GM18868 (cell line): Measurements from ENCODE around the gene MYCBP.
"Not testable (repeated sequence)": the region's sequence is repeated elsewhere in the genome, so short reads cannot be mapped to it uniquely, and the experiment has no call there.

Experiments
- ATAC-seq: cut with Tn5 transposase; IDR thresholded peaks from one replicate; pipeline ENCODE4 v1.9.1; 2021; ENCODE audit warnings: mild to moderate bottlenecking, moderate library complexity; ENCODE audit not compliant: unreplicated experiment

MYCBP gene

GRCh38 chr1:38870996-38871395 lies 2.2 kb downstream of the MYCBP start:
- ATAC-seq: no peak

- no peak for ATAC-seq
Observed at GRCh38 chr1:38867208-38867607, 5.9 kb downstream of the MYCBP start.

DNA sequence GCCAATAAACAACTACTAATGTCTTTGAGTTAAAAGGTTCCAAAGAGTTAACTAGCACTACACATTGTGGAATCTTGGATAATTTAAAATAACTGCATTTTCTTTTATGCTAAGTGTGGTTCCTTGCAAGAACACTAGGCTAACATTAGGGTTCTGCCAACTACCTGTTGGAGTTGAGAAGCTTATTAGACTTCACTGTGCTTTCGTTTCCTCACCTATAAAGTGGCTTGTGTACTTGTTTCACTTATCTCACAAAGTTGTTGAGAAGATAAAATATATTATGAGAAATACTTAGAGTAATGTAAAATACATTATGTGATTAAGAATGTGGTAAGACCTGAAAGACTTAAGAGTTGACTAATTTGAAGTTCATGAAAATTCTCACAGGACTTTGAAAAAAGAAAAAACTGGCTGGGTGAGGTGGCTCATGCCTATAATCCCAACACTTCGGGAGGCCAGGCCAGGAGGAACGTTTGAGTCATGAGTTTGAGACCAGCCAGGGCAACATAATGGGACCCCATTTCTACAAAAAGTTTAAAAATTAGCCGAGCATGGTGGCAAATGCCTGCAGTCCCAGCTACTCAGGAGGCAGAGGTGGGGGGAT lies 7.9 kb downstream of the MYCBP start:
- ATAC-seq: no peak

- ATAC-seq: no peak
Observed at GRCh38 chr1:38860454-38860795, 12.7 kb downstream of the MYCBP start.

DNA sequence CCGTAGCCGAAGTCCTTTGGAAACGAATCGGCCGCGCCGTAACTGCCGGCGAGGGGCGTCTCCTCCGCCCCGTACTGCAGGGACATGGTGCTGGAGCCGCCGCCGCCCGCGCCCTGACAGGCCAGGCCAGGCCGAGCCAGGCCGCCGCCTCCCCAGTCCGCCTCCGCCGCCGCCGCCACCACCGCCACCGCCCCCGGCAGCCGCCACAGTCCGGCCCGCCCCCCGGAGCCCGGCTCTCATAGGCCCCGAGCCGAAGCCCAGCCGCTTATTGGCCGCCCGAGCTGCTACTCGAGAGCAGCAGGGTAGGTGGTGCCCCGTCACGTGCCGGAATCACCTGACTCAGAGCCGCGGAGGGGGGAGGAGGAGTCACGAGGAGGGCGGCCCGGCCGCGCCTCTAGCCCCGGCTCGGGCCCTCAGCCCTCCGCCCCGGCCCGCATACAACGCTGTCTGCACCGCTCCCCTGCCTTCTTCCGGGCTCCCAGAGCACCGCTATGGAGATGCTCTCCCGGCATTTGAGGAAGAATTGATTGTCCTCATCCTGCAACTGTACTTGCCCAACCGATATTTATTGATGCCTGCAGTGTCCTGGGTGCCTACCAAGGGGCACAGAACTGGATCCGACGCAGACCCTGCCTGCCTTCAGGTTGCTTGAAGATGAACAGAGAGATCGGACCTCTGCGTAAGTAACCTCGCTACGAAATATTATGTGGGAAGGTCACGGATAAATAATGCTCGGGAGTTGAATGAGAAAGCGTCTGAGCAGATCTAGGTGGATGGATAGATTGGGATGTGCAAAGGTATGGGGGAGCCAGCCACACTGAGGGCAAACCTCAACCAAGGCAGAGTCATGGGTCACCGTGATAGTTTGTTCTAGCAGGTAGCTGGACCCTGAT lies 13.3 kb downstream of the MYCBP start, which contains the start of gene RRAGC:
TSS of gene RRAGC (minus strand) at position 212 of the 893 bp plus-strand sequence. CDS start at position 86, 126 bp downstream.
- peak; percentile 93 for ATAC-seq

- ATAC-seq: peak; percentile 25
Observed at GRCh38 chr1:38858833-38859560, 14.2 kb downstream of the MYCBP start.

DNA sequence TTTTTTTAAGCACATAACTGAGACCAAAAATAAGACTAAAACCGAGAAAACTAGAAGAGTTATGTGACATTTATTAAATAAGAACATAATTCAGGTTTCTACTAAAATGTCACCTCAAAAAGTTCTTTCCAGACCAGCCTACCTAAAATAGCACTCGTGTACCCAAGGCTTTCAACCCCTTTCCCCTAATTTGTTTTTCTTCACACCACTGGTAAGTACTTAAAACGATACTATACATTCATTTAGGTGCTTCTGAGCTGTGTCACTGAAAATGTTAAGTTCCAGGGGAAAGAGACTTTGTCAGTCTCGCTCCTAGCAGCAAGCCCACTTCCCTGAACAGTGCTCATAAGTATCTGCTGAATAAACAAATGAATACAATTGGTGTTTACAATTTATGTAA lies 20.4 kb downstream of the MYCBP start:
- peak; percentile 46 for ATAC-seq

DNA sequence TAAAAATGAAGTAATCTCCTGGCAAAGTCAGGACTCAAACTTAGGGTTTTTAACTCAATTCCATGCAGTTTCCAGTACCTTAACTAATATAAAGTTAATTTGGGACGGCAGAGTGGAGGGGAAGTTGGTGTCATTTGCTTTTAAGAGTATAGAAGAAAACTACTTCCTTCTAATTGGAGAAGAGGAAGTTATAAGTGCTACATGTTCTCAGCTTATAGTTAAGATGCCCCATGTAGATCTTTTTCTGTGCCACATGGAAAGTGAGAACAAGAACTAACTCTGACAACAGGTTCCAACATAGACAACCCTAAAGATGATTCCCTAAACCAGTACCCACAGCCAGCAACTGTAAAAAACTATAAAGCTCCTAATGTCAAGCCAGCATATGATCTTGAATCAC lies 25.1 kb downstream of the MYCBP start:
- ATAC-seq: no peak

- no peak for ATAC-seq
Observed at GRCh38 chr1:38846210-38846609, 26.9 kb downstream of the MYCBP start.

GRCh38 chr1:38845088-38845487 lies 28.1 kb downstream of the MYCBP start:
- ATAC-seq: not testable (repeated sequence)

GRCh38 chr1:38840281-38840680 lies 32.9 kb downstream of the MYCBP start:
- no peak for ATAC-seq

DNA sequence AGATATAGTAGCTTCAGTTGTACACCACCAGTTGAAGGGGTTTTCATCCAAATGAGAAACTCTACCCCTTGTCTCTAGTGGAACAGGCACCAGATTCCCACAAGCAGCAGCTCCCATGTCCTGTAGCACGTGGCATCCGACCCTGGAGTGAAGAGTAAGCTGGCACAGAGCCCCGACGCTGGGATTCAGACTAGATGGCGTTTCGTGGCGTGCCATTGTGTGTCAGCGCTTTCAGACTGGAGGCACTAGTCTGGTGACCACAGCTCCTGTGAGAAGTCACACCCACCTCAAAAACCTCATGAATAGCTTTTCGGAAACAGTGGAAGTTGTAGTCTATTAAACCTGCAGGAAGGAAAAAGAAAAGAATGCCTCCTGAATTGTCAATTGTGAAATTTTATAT lies 33.8 kb downstream of the MYCBP start:
- no peak for ATAC-seq

DNA sequence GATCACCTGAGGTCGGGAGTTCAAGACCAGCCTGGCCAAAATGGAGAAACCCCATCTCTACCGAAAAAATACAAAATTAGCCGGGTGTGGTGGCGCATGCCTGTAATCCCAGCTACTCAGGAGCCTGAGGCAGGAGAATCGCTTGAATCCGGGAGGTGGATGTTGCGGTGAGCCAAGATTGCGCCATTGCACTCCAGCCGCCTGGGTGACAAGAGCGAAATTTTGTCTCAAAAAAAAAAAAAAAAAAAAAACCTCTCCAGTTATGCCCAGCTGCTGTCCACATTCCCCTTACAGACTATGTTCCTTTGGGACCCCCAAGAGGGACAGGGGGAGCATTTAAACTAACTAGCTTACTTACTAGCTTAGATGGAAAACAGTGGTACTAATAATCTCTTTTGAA lies 36.8 kb downstream of the MYCBP start:
- ATAC-seq: not testable (repeated sequence)

DNA sequence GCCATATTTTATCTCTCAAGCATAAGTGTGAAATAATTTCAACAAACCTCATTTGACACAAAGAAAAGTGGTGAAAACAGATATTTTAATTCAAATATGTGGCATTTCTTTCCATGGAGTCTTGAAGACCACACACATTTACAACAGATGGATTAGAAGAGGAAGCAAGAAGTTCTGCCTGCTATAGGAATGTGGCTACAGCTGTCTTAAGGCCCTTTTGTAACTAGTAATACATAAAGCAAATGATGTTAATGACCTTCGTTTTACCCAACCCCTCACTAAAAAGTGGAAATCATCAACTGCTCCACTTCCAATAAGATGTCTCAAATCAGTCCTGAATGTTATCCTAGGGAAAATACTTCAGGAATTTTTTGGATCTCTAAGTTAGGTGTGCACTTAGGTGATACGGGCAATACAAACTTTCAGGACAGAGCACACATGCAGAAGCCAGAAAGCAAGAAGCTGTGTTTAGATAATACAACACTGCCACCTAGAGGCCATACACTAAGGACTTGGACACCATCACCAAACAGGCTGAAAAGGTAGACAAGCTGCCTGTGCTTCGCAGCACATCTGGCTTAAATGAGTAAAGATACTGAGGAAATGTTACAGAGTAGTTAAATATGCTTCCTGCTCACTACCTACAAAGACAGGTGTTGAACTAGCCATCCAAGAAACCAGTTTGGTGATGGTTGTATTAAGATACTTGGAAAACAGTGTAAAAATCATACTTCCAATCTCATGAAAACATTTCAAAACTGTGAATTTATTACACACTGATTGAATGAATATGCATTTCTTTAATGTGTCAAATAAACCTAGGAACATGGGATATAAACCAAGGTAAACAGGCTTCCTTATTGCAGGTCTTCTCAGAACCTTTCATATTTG lies 38.0 kb downstream of the MYCBP start:
- ATAC-seq: no peak

DNA sequence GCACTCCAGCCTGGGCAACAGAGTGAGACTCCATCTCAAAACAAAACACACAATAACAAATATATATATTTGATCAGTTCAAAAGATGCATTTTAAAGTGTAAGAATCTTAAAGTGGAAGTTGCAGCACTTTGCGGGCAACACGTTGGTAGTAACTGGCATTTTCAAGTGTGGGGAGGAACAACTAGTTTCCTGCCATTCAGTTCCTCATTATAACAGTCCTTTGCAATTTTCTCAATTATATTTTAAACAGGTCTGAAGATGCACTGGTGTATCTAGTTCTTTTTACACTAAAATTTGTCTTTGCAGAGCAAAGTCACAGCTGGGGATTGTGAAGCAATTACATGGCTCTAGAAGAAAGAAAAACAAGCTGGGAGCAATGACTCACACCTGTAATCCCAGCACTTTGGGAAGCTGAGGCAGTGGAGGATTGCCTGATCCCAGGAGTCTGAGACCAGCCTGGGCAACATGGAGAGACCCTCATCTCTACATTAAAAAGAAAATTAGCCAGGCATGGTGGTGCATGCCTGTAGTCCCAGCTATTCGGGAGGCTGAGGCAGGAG lies 38.8 kb downstream of the MYCBP start:
- no peak for ATAC-seq

DNA sequence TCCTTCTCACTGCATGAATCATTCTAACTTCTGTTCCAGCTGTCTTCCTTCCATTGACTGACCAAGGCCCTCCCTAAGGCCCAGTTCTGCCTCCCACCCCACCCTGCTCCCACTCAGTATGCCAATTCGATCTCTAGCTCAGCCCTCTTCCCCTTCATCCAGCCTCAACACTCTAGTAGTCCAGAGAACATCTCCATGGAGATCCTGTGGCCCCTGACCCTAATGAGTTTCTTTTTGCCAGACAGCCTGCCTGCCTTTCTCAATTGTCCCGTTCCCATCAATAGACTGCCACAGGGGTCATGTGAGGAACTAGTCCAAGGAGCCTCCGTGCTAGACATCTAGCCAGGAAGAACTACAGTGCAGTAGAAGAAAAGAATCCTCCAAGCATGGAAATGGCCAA lies 40.0 kb downstream of the MYCBP start:
- ATAC-seq: no peak

DNA sequence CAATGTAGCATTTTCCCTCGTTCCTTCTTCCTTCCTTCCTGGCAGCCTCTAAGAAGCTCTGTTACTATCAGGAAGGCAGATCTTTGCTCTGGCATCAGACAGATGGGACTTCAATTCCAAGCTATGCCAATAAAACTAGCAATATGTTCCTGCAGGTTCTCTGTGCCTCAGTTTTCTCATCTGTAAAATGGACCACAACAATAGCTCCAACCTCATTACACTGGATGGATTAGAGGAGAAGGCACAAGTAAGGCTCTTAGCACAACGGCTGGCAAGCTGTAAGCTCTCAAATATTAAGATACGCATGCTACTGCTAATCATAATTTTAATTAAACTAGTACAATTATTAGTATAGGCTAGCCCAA lies 40.8 kb downstream of the MYCBP start:
- no peak for ATAC-seq

- ATAC-seq: no peak
Observed at GRCh38 chr1:38831731-38832369, 41.3 kb downstream of the MYCBP start.

DNA sequence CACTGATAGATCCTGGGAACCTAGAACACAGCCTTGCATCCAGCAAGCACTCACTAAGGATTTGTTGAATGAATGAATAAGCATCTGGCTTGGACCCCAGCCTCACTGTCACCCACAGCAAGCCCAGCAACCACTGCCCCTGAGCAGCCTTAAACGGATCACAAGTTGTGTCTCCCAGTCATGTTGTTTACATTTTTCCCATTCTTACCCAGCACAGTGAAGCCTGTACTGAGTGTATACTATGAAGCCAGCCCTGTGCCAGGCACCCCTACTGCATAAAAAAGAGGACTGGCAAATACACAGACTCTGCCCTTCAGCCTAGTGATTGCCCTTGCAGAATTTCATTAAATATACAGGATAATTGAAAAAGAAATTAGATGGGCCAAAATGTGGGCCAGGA lies 43.8 kb downstream of the MYCBP start:
- no peak for ATAC-seq

GRCh38 chr1:38827318-38827717 lies 45.8 kb downstream of the MYCBP start:
- no peak for ATAC-seq
